GM04503 (cell line): ENCODE measurements around the gene STK32B.

ENCODE experiments used
- DNase-seq: peaks from one replicate; pipeline ENCODE4 v3.0.0-alpha.2; 2012; ENCODE audit warnings: low read depth

STK32B gene

GRCh38 chr4:5471206-5471605 is 419.9 kb downstream of the STK32B start:
- DNase-seq: no peak

DNA sequence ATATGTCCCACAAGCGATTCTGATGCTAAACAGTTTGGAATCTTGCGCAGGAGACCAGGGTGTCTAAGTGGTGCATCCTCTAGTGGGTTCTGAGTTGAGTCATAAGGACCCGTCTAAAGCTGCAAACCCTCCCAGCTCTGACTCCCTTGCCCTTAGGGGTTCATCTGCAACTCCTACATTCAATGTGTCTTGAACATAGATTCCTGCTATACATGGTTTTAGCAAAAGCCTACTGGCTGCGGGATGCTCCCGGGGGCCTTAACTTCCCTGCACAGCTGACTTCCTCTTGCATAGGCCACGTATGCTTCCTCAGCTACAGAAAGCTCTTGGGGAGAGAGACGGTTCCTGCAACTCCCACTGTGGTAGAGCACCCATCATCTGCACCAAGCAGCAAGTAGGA is 420.4 kb downstream of the STK32B start:
- DNase-seq: no peak

DNA sequence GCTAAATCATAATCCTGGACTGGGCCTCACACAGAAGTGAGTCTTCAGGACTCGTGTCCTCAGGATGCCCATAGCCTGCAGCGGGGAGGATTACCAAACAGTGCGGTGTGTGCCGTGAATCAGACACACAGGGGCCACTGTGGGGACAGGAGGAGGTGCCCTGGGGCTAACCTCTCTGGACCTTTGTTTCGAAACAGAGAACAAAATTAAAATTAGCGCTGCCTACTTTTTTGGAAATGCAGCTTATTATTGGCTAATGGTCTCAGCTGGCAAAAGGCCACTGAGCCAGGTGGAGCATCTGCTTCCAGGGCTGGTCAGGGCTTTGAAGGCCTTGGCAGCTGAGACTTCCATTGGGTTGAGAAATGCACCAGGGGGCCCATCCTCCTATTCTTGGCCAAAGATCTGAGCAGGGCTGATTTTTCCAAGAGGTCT is 420.9 kb downstream of the STK32B start:
- no peak for DNase-seq

DNA sequence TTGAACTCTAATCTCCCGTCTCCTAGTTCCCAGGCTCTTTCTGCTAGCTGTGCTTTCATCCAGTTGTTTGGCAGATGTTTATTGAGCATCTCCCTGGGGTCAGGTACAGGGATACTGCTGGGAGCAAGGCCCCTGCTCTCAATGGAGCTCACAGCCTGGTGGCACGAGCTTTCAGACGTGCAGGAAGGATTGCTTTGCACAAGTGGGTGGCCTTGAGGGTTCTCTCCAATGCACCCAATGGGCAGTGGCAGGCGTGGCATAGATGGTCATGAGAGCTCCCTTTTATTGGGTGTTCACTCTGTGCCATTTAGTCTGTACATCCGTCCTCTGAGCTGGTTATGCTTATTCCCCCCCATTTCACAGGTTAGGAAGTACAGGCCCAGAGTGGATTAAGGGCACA is 421.8 kb downstream of the STK32B start:
- DNase-seq: no peak

- no peak for DNase-seq
These were observed 423.5 kb downstream of the STK32B start for GRCh38 chr4:5474756-5475155.

- no peak for DNase-seq
These were observed 426.3 kb downstream of the STK32B start for GRCh38 chr4:5477613-5478012.

DNA sequence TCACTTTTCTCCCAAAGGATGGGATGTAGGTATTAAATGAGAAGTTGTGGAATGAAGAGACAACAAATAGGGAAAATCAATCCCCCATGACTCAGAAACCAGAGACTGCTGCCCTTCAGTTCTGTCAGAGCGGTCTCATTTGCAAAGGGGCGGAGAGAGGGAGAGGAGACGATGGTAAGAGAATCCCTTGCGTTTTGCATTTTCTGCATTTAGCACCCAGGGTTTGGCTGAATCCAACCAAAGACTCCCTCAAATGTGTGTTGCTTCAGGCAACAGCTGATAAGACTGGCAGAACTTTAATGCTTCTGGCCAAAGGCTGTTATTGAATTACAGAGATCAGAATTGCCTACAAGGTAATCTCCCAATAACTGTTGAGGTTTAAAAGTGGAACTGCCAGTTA is 426.9 kb downstream of the STK32B start:
- DNase-seq: no peak

GRCh38 chr4:5478697-5479096 is 427.4 kb downstream of the STK32B start:
- no peak for DNase-seq

DNA sequence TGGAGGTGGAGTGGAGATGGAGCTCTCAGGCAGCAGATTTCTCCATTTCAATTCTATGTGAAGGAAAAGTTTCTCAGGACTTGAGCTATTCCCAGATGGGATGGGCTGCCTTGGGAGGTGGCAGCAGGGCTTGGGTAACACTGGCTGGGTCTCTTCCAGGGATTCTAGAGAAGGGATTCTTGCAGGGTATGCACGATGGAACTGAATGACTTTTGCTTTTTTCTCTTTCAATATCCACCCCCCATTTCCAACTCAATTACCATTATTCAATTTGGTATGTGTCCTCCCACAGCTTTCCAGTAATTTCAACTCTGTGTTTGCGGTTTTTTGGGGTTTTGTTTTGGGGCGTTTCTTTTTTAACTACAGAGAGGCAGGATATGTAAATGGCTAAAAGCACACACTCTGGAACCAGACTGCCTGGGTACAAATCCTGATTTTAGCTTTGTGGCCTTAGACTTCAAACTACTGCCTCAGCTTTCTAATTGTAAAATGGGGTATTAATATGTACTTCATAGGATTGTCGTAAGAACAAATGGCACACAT is 428.3 kb downstream of the STK32B start:
- DNase-seq: no peak

- no peak for DNase-seq
These were observed 437.1 kb downstream of the STK32B start for GRCh38 chr4:5488413-5488812.

DNA sequence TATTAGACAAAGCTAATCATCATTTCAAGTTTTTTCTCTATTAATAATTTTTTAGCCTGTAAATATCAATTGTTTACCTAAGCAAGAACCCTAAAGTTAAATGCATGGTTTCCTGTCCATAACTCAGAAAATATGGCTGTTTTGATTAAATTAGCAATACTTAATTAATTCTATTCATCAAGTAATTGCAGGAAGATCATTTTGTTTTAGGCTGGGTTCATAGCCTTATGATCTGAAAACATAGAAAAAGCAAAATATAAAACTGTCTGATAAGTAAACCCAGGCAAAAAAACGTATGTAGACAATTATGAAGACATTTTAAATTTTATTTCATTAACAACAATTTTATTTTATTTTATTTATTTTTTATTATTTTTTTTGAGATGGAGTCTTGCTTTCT is 438.0 kb downstream of the STK32B start:
- DNase-seq: no peak

DNA sequence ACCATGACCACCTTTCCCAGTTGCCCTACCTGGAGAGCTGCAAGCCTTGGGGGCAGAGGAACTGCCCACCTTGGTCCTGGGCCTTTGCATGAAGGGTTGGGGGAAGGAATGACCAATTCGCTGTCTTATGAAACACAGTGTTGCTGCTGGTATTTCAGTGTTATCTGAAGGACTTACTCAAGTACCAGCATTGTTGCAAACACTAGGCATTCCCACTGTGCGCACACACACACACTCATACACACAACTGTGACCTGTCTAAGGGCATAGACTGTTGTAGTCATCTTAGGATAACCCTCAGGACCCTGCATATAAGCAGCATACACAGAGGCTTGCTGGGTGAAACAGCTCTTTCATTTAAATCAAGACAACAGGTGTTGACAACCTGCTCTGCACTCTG is 446.2 kb downstream of the STK32B start:
- DNase-seq: no peak

GRCh38 chr4:5500165-5500564 is 448.9 kb downstream of the STK32B start:
- no peak for DNase-seq

- DNase-seq: no peak
These were observed 452.2 kb downstream of the STK32B start for GRCh38 chr4:5503336-5503936.

DNA sequence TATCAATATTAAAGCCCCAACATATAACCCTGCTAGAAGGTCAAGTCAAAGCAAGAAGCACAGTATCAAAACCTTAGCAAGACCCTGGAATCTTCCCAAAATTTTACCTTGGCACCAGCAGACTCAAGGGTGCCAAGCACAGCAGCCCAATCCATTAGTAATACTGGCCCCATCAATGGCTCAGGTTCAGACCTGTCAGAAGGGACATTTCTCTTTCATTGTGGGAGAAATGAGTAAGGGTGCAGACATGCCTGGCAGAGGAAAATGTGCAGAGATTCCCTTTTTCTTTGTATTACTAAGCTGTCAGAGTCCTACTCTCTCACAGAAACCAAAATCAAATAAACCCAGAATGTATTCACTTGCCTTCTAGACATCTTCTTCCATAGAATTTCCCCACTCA is 453.2 kb downstream of the STK32B start:
- DNase-seq: no peak

- DNase-seq: peak; percentile 18
These were observed 459.2 kb downstream of the STK32B start for GRCh38 chr4:5510504-5510903.

- DNase-seq: peak; percentile 15
These were observed 460.5 kb downstream of the STK32B start for GRCh38 chr4:5511791-5512190.

DNA sequence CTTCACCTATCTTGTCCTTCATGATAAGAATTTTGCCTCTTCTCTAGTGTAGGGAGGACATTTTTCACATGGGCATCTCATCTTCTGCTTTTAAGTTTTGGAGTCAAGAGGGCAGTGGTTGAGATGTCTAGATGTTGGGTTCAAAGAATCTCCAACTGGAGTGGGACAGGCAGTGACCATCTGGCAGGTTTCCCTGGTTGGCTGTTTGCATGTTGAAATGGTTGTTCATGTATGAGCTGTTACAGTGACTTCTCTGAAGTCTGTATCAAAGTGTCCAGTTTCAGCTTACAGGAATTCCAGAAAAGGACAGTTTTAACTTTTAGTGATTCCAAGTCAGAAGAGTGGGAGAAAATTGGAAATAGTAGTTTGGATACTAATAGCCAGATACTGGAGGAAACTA is 464.4 kb downstream of the STK32B start:
- no peak for DNase-seq

DNA sequence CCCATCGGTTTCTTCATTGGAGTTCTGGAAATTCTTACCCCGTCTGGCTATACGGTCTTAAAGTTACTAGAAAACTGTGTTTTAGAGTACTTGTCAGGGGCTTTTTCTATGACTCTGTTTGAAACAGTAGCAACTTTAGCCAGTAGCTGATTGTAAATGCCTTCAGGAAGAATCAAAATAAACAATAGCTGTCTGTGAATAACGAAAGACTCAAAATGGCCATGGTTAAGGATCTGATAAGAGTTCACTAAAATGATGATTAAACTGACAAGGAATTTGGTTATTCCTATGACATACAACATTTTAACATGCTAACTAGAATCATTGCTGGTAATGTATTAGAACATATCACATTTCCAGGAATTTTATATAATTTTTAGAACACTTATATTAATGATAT is 466.1 kb downstream of the STK32B start:
- no peak for DNase-seq

DNA sequence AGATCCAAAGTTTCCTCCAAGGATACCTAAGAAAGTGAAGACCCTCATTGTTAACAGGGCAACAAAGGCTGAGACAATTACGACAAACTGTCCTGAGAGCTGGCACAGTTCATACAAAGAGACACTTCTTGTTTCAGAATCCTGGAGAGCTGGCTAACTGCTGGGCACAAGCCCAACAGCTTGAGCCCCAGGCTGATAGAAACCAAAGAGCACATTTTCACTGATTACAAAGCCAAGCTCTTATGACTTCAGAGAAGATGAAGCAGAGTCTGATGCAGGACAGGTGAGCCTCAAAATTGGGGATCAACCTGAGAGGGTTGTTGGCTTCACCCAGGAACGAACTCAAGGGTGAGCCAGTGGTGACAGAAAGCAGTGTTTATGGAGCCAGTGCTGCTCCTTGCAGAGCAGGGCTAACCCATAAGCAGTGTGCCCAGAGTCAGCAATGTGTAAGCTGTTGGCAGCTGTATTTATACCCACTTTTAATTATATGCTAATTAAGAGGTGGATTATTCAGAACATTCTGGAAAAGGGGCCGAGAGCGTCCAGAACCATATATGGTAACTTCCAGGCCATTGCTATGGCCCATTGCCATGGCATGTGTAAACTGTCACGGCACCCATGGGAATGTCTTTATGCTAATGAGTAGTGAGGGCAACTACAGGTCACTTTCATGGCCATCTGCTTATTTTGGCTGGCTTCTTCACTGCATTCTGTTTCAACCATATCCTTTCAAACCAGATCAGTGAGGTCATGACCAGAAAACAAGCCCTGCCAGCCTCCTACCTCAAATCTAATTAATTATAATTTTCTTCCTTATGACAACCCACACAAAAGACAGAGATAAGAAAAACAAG is 473.4 kb downstream of the STK32B start:
- peak; percentile 53 for DNase-seq

GRCh38 chr4:5526080-5526846 is 475.0 kb downstream of the STK32B start:
- no peak for DNase-seq

DNA sequence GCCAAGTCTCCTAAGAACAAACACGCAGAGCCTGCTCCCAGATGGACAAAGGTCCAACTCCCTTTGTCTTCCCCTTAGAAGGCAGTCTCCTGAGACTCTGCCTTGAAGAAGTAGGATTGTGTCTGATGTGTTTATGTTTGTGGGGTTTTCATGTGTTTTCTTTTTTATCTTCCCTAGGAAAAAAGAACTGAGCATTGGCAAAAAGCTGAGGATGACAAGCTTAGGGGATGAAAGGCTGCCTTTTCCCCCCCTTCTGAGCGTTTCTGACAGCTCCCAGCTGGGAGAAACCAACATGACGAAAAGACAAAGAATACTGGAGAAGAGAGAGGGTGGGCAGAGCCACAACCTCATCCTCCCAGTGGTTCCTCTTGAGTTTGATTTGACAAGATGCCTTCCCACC is 475.9 kb downstream of the STK32B start:
- no peak for DNase-seq

GRCh38 chr4:5528031-5528436 is 476.8 kb downstream of the STK32B start:
- no peak for DNase-seq
